ENCODE results near the gene FANCM.

GRCh38 chr14:45125754-45126153, 10.0 kb upstream of the FANCM start:
- TF ChIP-seq CTCF (IDR thresholded peaks at IDR 0.05; ENCODE audit: insufficient read depth, low read depth, low read length) (no peak), EZH2 (IDR thresholded peaks at IDR 0.05; ENCODE audit: insufficient read depth, low read length) (no peak)
